H1 (cell line): ENCODE results near the gene AOPEP. TPM values are rescaled to one million over a fixed set of nuclear protein-coding genes. Genes with fewer than 3 reads are reported as not detected.

Source experiments
- JUND ChIP-seq: IDR thresholded peaks from 2 replicates; pipeline ENCODE4 v1.6.1; 2011; ENCODE audit warnings: mild to moderate bottlenecking, improper control_type of control experiment, low read length
- polyA plus RNA-seq, 7 experiments: library from polyadenylated mRNA; depleted of rRNA in 3 of 7; stranded (reverse) in 5 of 7; unstranded in 2 of 7; fragments of >200 nt in 5 of 7; fragments of 200-250 nt in 2 of 7; gene quantifications; 1 replicate in 5 of 7; 2 replicates in 1 of 7; 4 replicates in 1 of 7; pipeline versions ENCODE4 v1.2.1 to v1.2.3, GENCODE V29; 2011 to 2013; ENCODE audit warnings: missing spikeins in 2 of 7, mixed read lengths in 2 of 7
- total RNA-seq: library from RNA; stranded (reverse); fragmentation: NEBNext Ultra II Directional; extraction: Animal tissue kit (Norgen Biotek cat#: 25700); gene quantifications from 2 replicates; pipeline ENCODE4 v1.2.1, GENCODE V29; 2021

Gene AOPEP
- total and polyA plus RNA-seq, 2 of the 8 experiments (the other 6 are each of a cell fraction or from before 2014, with no cell fraction given) = 6.1 to 14.3 TPM

GRCh38 chr9:95110921-95111525, 384.5 kb downstream of the AOPEP start (continued):
- TF ChIP-seq JUND = no peak
